Measurements from ENCODE around the gene TBX19. TPM values are rescaled to one million over a fixed set of nuclear protein-coding genes. Genes with fewer than 3 reads are reported as not detected.
A peak's percentile ranks its signal among the peaks of the same experiment; 100 is the strongest.

TBX19 gene
- total RNA-seq, 6 experiments from 2014 or later = 0.43 to 0.68 (median 0.56) TPM

DNA sequence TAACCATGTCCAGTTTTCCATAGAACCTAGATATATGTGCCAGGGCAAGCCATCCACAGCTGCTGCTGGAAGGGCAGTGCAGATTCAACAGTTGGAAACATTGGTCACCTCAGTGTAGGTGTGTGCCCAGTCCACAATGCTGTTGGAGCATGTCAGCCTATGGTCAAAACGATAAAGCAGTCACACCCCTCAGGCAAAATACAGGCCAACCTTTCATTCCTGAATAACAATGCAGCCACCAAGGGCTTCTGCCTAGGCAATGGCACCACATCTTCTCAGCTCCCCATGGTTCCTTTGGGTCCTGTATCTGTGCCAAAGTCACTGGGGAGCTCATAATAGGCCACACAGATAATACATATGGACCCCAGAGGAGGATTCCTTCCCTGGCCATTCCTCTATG, 15.1 kb upstream of the TBX19 start:
- Histone ChIP-seq H3K9me3 (no peaks in the 10 kb centered on the region), H3K36me3 (no peaks in the 10 kb centered on the region), H3K4me3 (no peak overlapping the region), H3K27ac (no peak overlapping the region), H3K4me1 (peaks cover 0 to 9% (median 3%) of the 10 kb centered on the region in 4 donors), H3K27me3 (no peaks in the 10 kb centered on the region)
- intact Hi-C loops (cut with DNase I) = no loop called here
- DNase-seq (no peak), ATAC-seq (no peak)
- TF ChIP-seq POLR2A (IDR thresholded peaks at IDR 0.05) = no peak
- TF ChIP-seq, protein P1, sequence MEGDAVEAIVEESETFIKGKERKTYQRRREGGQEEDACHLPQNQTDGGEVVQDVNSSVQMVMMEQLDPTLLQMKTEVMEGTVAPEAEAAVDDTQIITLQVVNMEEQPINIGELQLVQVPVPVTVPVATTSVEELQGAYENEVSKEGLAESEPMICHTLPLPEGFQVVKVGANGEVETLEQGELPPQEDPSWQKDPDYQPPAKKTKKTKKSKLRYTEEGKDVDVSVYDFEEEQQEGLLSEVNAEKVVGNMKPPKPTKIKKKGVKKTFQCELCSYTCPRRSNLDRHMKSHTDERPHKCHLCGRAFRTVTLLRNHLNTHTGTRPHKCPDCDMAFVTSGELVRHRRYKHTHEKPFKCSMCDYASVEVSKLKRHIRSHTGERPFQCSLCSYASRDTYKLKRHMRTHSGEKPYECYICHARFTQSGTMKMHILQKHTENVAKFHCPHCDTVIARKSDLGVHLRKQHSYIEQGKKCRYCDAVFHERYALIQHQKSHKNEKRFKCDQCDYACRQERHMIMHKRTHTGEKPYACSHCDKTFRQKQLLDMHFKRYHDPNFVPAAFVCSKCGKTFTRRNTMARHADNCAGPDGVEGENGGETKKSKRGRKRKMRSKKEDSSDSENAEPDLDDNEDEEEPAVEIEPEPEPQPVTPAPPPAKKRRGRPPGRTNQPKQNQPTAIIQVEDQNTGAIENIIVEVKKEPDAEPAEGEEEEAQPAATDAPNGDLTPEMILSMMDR (IDR thresholded peaks at IDR 0.05) = no peak
- WGBS (ENCODE audit: insufficient coverage, low coverage, low lambda C conversion rate, missing lambda C conversion rate) = no CpG with 5 or more reads among the region's 1 CpG

- intact Hi-C loops (cut with DNase I) = no loop called here
- H3K4me3 ChIP-seq = no peak overlapping the region
- TF ChIP-seq, protein P1 (IDR thresholded peaks at IDR 0.05) = no peak
- TF ChIP-seq POLR2A (IDR thresholded peaks at IDR 0.05) = no peak
- no peaks in the 10 kb centered on the region for H3K9me3 ChIP-seq
- peaks cover 0 to 9% (median 3%) of the 10 kb centered on the region in 4 donors for H3K4me1 ChIP-seq
- 29% methylated on average over 3 of the region's 6 CpGs for WGBS (ENCODE audit: insufficient coverage, low coverage, low lambda C conversion rate, missing lambda C conversion rate)
- no peaks in the 10 kb centered on the region for H3K36me3 ChIP-seq
- ATAC-seq = peak; percentile 85 to 97 (median 94)
- H3K27ac ChIP-seq = no peak overlapping the region
- peak; percentile 55 to 80 (median 74) for DNase-seq
- H3K27me3 ChIP-seq = no peaks in the 10 kb centered on the region
Observed at GRCh38 chr1:168266644-168267186, 14.0 kb upstream of the TBX19 start.

GRCh38 chr1:168271636-168272035, 9.0 kb upstream of the TBX19 start:
- H3K36me3 ChIP-seq = no peaks in the 10 kb centered on the region
- TF ChIP-seq, protein P1 (IDR thresholded peaks at IDR 0.05) = no peak
- no peak for TF ChIP-seq POLR2A (IDR thresholded peaks at IDR 0.05)
- no peak for DNase-seq
- H3K4me3 ChIP-seq = no peak overlapping the region
- no peaks in the 10 kb centered on the region for H3K27me3 ChIP-seq
- ATAC-seq = no peak
- 50% methylated on average over 1 of the region's 1 CpG for WGBS (ENCODE audit: insufficient coverage, low coverage, low lambda C conversion rate, missing lambda C conversion rate)
- H3K4me1 ChIP-seq = peaks cover 0 to 5% (median 2%) of the 10 kb centered on the region in 4 donors
- no peak overlapping the region for H3K27ac ChIP-seq
- no peaks in the 10 kb centered on the region for H3K9me3 ChIP-seq
- intact Hi-C loops (cut with DNase I) = no loop called here

DNA sequence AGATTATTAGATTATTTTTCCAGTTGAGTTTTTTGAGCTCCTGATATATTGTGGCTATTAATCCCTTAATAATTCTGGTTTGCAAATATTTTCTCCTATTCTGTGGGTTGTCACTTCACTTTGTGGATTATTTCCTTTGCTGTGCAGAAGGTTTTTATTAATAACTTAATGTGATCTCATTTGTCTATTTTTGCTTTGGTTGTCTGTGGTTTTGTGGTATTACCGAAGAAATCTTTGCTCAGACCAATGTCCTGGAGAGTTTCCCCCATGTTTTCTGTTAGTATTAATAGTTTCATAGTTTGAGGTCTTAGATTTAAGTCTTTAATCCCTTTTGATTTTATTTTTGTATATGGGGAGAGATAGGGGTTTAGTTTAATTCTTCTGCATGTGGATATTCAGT, 7.1 kb upstream of the TBX19 start:
- H3K36me3 ChIP-seq = no peaks in the 10 kb centered on the region
- intact Hi-C loops (cut with DNase I) = no loop called here
- no peak overlapping the region for H3K4me3 ChIP-seq
- no peaks in the 10 kb centered on the region for H3K4me1 ChIP-seq
- no peak overlapping the region for H3K27ac ChIP-seq
- no peaks in the 10 kb centered on the region for H3K9me3 ChIP-seq
- TF ChIP-seq POLR2A (IDR thresholded peaks at IDR 0.05) = no peak
- TF ChIP-seq, protein P1 (IDR thresholded peaks at IDR 0.05) = no peak
- no peak for DNase-seq
- no peak for ATAC-seq
- no peaks in the 10 kb centered on the region for H3K27me3 ChIP-seq
- 87% methylated on average over 1 of the region's 1 CpG for WGBS (ENCODE audit: insufficient coverage, low coverage, low lambda C conversion rate, missing lambda C conversion rate)

- Histone ChIP-seq H3K36me3 (no peaks in the 10 kb centered on the region), H3K9me3 (no peaks in the 10 kb centered on the region), H3K27ac (no peak overlapping the region), H3K4me1 (no peaks in the 10 kb centered on the region), H3K27me3 (no peaks in the 10 kb centered on the region), H3K4me3 (no peak overlapping the region)
- DNase-seq (no peak), ATAC-seq (no peak)
- TF ChIP-seq POLR2A (IDR thresholded peaks at IDR 0.05) = no peak
- TF ChIP-seq, protein P1 (IDR thresholded peaks at IDR 0.05) = no peak
- WGBS (ENCODE audit: insufficient coverage, low coverage, low lambda C conversion rate, missing lambda C conversion rate) = 100% methylated on average over 1 of the region's 1 CpG
- intact Hi-C loops (cut with DNase I) = no loop called here
Observed at GRCh38 chr1:168279253-168279652, 1.4 kb upstream of the TBX19 start.

All from right lobe of liver (tissue), 6 donors.